Measurements from ENCODE around the gene OR2Z1. TPM values are rescaled to one million over a fixed set of nuclear protein-coding genes. Genes with fewer than 3 reads are reported as not detected.

The OR2Z1 gene
- total RNA-seq: not detected

GRCh38 chr19:8721334-8721733 is at the start of gene OR2Z1:
Gene OR2Z1 (plus strand): TSS chr19:8721634. CDS start chr19:8731029, 9,395 bp downstream.
- Mint-ChIP-seq H3K4me1 (no peaks in the 10 kb centered on the region), H3K27me3 (peaks cover 18% of the 10 kb centered on the region), H3K36me3 (ENCODE audit: low read depth) (no peaks in the 10 kb centered on the region), H3K9me3 (ENCODE audit: low read depth) (peaks cover 5% of the 10 kb centered on the region), H3K27ac (no peak within 1 kb of the TSS), H3K4me3 (no peak within 1 kb of the TSS)
- DNase-seq: no peak
- ATAC-seq: no peak
- CTCF ChIA-PET: interaction anchor here (0.6 to 0.8 kb wide), 2 partner anchors 27 to 68 kb away, joined by 3 read pairs; no protein-coding TSS in a partner anchor
- POLR2A ChIA-PET: no interaction called here
- intact Hi-C loops (cut with DNase I, micrococcal nuclease): no loop called here

GRCh38 chr19:8673276-8673891 is 48.0 kb upstream of the OR2Z1 start:
- no peak overlapping the region for H3K4me3 Mint-ChIP-seq
- DNase-seq (no peak), ATAC-seq (no peak)
- ChIA-PET CTCF (interaction anchor here (0.9 kb wide), 1 partner anchor 87 kb away, joined by 3 read pairs; no protein-coding TSS in a partner anchor), POLR2A (no interaction called here)
- no peaks in the 10 kb centered on the region for H3K36me3 Mint-ChIP-seq (ENCODE audit: low read depth)
- peaks cover 10% of the 10 kb centered on the region for H3K4me1 Mint-ChIP-seq
- intact Hi-C loops (cut with DNase I, micrococcal nuclease): no loop called here
- peaks cover 2% of the 10 kb centered on the region for H3K9me3 Mint-ChIP-seq (ENCODE audit: low read depth)
- peaks cover 2% of the 10 kb centered on the region for H3K27me3 Mint-ChIP-seq
- no peak overlapping the region for H3K27ac Mint-ChIP-seq

GRCh38 chr19:8675066-8675465 is 46.4 kb upstream of the OR2Z1 start:
- DNase-seq: no peak
- Mint-ChIP-seq H3K4me3 (no peak overlapping the region), H3K4me1 (peaks cover 6% of the 10 kb centered on the region), H3K9me3 (ENCODE audit: low read depth) (peaks cover 4% of the 10 kb centered on the region), H3K36me3 (ENCODE audit: low read depth) (no peaks in the 10 kb centered on the region), H3K27me3 (peaks cover 2% of the 10 kb centered on the region), H3K27ac (no peak overlapping the region)
- ATAC-seq: no peak
- POLR2A ChIA-PET: no interaction called here
- CTCF ChIA-PET: interaction anchor here (0.7 kb wide), 1 partner anchor 19 kb away, joined by 4 read pairs; no protein-coding TSS in a partner anchor
- intact Hi-C loops (cut with DNase I, micrococcal nuclease): no loop called here

GRCh38 chr19:8678244-8678807 is 43.1 kb upstream of the OR2Z1 start:
- DNase-seq (no peak), ATAC-seq (no peak)
- CTCF ChIA-PET: no interaction called here
- H3K27ac Mint-ChIP-seq: no peak overlapping the region
- POLR2A ChIA-PET: no interaction called here
- H3K9me3 Mint-ChIP-seq (ENCODE audit: low read depth): peaks cover 4% of the 10 kb centered on the region
- H3K4me3 Mint-ChIP-seq: no peak overlapping the region
- H3K4me1 Mint-ChIP-seq: peaks cover 14% of the 10 kb centered on the region
- H3K36me3 Mint-ChIP-seq (ENCODE audit: low read depth): no peaks in the 10 kb centered on the region
- peaks cover 2% of the 10 kb centered on the region for H3K27me3 Mint-ChIP-seq
- intact Hi-C loops (cut with DNase I, micrococcal nuclease): no loop called here

GRCh38 chr19:8680676-8681344 is 40.6 kb upstream of the OR2Z1 start:
- H3K4me3 Mint-ChIP-seq: no peak overlapping the region
- ChIA-PET CTCF (no interaction called here), POLR2A (no interaction called here)
- no peak for ATAC-seq
- intact Hi-C loops (cut with DNase I, micrococcal nuclease): no loop called here
- H3K36me3 Mint-ChIP-seq (ENCODE audit: low read depth): no peaks in the 10 kb centered on the region
- no peak for DNase-seq
- H3K9me3 Mint-ChIP-seq (ENCODE audit: low read depth): peaks cover 4% of the 10 kb centered on the region
- peaks cover 2% of the 10 kb centered on the region for H3K27me3 Mint-ChIP-seq
- peaks cover 14% of the 10 kb centered on the region for H3K4me1 Mint-ChIP-seq
- no peak overlapping the region for H3K27ac Mint-ChIP-seq

GRCh38 chr19:8681345-8682029 is 39.9 kb upstream of the OR2Z1 start:
- intact Hi-C loops (cut with DNase I, micrococcal nuclease): no loop called here
- peaks cover 14% of the 10 kb centered on the region for H3K4me1 Mint-ChIP-seq
- peaks cover 2% of the 10 kb centered on the region for H3K27me3 Mint-ChIP-seq
- H3K27ac Mint-ChIP-seq: no peak overlapping the region
- ATAC-seq: no peak
- H3K36me3 Mint-ChIP-seq (ENCODE audit: low read depth): no peaks in the 10 kb centered on the region
- DNase-seq: no peak
- H3K4me3 Mint-ChIP-seq: no peak overlapping the region
- ChIA-PET POLR2A (no interaction called here), CTCF (no interaction called here)
- H3K9me3 Mint-ChIP-seq (ENCODE audit: low read depth): peaks cover 4% of the 10 kb centered on the region

- ChIA-PET POLR2A (no interaction called here), CTCF (no interaction called here)
- H3K36me3 Mint-ChIP-seq (ENCODE audit: low read depth): no peaks in the 10 kb centered on the region
- intact Hi-C loops (cut with DNase I, micrococcal nuclease): no loop called here
- no peak for ATAC-seq
- no peak for DNase-seq
- peaks cover 2% of the 10 kb centered on the region for H3K27me3 Mint-ChIP-seq
- peaks cover 14% of the 10 kb centered on the region for H3K4me1 Mint-ChIP-seq
- peaks cover 4% of the 10 kb centered on the region for H3K9me3 Mint-ChIP-seq (ENCODE audit: low read depth)
- H3K4me3 Mint-ChIP-seq: no peak overlapping the region
- no peak overlapping the region for H3K27ac Mint-ChIP-seq
Measured at GRCh38 chr19:8682472-8682871, 39.0 kb upstream of the OR2Z1 start.

GRCh38 chr19:8682931-8683330 is 38.5 kb upstream of the OR2Z1 start:
- ChIA-PET POLR2A (no interaction called here), CTCF (no interaction called here)
- peaks cover 4% of the 10 kb centered on the region for H3K9me3 Mint-ChIP-seq (ENCODE audit: low read depth)
- peaks cover 2% of the 10 kb centered on the region for H3K27me3 Mint-ChIP-seq
- peaks cover 14% of the 10 kb centered on the region for H3K4me1 Mint-ChIP-seq
- no peak overlapping the region for H3K27ac Mint-ChIP-seq
- H3K4me3 Mint-ChIP-seq: no peak overlapping the region
- intact Hi-C loops (cut with DNase I, micrococcal nuclease): no loop called here
- DNase-seq: no peak
- no peak for ATAC-seq
- no peaks in the 10 kb centered on the region for H3K36me3 Mint-ChIP-seq (ENCODE audit: low read depth)

- DNase-seq (no peak), ATAC-seq (no peak)
- Mint-ChIP-seq H3K36me3 (ENCODE audit: low read depth) (no peaks in the 10 kb centered on the region), H3K4me1 (peaks cover 14% of the 10 kb centered on the region), H3K9me3 (ENCODE audit: low read depth) (no peaks in the 10 kb centered on the region), H3K27ac (no peak overlapping the region), H3K27me3 (no peaks in the 10 kb centered on the region), H3K4me3 (no peak overlapping the region)
- intact Hi-C loops (cut with DNase I, micrococcal nuclease): no loop called here
- POLR2A ChIA-PET: no interaction called here
- CTCF ChIA-PET: interaction anchor here (0.9 to 1.7 kb wide), 2 partner anchors 10 to 43 kb away, joined by 4 to 8 read pairs; no protein-coding TSS in a partner anchor
Measured at GRCh38 chr19:8684001-8684902, 37.2 kb upstream of the OR2Z1 start.

- H3K4me1 Mint-ChIP-seq: peaks cover 10% of the 10 kb centered on the region
- ChIA-PET CTCF (interaction anchor here (0.6 to 2.0 kb wide), 4 partner anchors 21 to 147 kb away, joined by 3 to 8 read pairs (median 4); no protein-coding TSS in a partner anchor), POLR2A (no interaction called here)
- no peaks in the 10 kb centered on the region for H3K9me3 Mint-ChIP-seq (ENCODE audit: low read depth)
- intact Hi-C loops (cut with DNase I, micrococcal nuclease): no loop called here
- no peak overlapping the region for H3K27ac Mint-ChIP-seq
- no peaks in the 10 kb centered on the region for H3K27me3 Mint-ChIP-seq
- no peak overlapping the region for H3K4me3 Mint-ChIP-seq
- no peaks in the 10 kb centered on the region for H3K36me3 Mint-ChIP-seq (ENCODE audit: low read depth)
- DNase-seq: no peak
- no peak for ATAC-seq
Measured at GRCh38 chr19:8686549-8686948, 34.9 kb upstream of the OR2Z1 start.

- no peak overlapping the region for H3K27ac Mint-ChIP-seq
- DNase-seq: no peak
- H3K27me3 Mint-ChIP-seq: peaks cover 2% of the 10 kb centered on the region
- ATAC-seq: no peak
- intact Hi-C loops (cut with DNase I, micrococcal nuclease): no loop called here
- no peak overlapping the region for H3K4me3 Mint-ChIP-seq
- CTCF ChIA-PET: interaction anchor here (0.8 to 2.0 kb wide), 2 partner anchors 34 to 47 kb away, joined by 3 to 15 read pairs; no protein-coding TSS in a partner anchor
- H3K9me3 Mint-ChIP-seq (ENCODE audit: low read depth): no peaks in the 10 kb centered on the region
- H3K36me3 Mint-ChIP-seq (ENCODE audit: low read depth): no peaks in the 10 kb centered on the region
- POLR2A ChIA-PET: no interaction called here
- no peaks in the 10 kb centered on the region for H3K4me1 Mint-ChIP-seq
Measured at GRCh38 chr19:8688930-8689329, 32.5 kb upstream of the OR2Z1 start.

Measured in activated CD4-positive, alpha-beta T cell treated with anti-CD3 and anti-CD28 coated beads for 36 hours (primary cell).